ENCODE data around the gene ACP2.

DNA sequence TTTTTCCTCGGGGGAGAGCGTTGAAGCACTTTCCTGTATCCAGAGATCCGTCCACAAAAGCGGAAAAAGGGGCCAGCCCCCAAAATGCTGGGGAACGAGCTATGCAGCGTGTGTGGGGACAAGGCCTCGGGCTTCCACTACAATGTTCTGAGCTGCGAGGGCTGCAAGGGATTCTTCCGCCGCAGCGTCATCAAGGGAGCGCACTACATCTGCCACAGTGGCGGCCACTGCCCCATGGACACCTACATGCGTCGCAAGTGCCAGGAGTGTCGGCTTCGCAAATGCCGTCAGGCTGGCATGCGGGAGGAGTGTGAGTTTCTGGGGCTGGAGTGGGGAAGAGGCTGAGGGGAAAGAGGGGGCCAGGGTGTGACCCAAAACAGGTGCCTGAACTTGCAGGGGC is 11.8 kb upstream of the ACP2 start:
- TF ChIP-seq POLR2A (IDR thresholded peaks at IDR 0.05): no peak
- TF ChIP-seq POLR2AphosphoS5 (IDR thresholded peaks at IDR 0.05): no peak
- TF ChIP-seq, protein P1, sequence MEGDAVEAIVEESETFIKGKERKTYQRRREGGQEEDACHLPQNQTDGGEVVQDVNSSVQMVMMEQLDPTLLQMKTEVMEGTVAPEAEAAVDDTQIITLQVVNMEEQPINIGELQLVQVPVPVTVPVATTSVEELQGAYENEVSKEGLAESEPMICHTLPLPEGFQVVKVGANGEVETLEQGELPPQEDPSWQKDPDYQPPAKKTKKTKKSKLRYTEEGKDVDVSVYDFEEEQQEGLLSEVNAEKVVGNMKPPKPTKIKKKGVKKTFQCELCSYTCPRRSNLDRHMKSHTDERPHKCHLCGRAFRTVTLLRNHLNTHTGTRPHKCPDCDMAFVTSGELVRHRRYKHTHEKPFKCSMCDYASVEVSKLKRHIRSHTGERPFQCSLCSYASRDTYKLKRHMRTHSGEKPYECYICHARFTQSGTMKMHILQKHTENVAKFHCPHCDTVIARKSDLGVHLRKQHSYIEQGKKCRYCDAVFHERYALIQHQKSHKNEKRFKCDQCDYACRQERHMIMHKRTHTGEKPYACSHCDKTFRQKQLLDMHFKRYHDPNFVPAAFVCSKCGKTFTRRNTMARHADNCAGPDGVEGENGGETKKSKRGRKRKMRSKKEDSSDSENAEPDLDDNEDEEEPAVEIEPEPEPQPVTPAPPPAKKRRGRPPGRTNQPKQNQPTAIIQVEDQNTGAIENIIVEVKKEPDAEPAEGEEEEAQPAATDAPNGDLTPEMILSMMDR (IDR thresholded peaks at IDR 0.05): no peak
